Tibial nerve (tissue), 4 donors: Measurements from ENCODE around the gene NPDC1.

Experiments used
- EP300 ChIP-seq, 2 donors: sonication (generic); formaldehyde crosslinking; IDR thresholded peaks; one replicate each; pipeline ENCODE4 v1.6.1; 2017; ENCODE audit warnings: antibody characterized with exemption in 2 of 2, mild to moderate bottlenecking in 1 of 2
- POLR2A ChIP-seq, 2 donors: fragments of 450-650 bp; IDR thresholded peaks; one replicate each; pipeline ENCODE4 v1.6.1; 2017; ENCODE audit warnings: antibody characterized with exemption in 2 of 2, mild to moderate bottlenecking in 2 of 2, moderate library complexity in 2 of 2
- TF ChIP-seq, protein P1 (sequence below), 5 experiments: fragments of 200-600 bp in 3 of 5; fragments of 450-650 bp in 2 of 5; sonication (generic) in 3 of 5; IDR thresholded peaks; one replicate each; pipeline ENCODE4 v1.5.1; 2016 to 2019; ENCODE audit warnings: antibody characterized with exemption in 5 of 5, mild to moderate bottlenecking in 3 of 5, moderate library complexity in 2 of 5

DNA sequence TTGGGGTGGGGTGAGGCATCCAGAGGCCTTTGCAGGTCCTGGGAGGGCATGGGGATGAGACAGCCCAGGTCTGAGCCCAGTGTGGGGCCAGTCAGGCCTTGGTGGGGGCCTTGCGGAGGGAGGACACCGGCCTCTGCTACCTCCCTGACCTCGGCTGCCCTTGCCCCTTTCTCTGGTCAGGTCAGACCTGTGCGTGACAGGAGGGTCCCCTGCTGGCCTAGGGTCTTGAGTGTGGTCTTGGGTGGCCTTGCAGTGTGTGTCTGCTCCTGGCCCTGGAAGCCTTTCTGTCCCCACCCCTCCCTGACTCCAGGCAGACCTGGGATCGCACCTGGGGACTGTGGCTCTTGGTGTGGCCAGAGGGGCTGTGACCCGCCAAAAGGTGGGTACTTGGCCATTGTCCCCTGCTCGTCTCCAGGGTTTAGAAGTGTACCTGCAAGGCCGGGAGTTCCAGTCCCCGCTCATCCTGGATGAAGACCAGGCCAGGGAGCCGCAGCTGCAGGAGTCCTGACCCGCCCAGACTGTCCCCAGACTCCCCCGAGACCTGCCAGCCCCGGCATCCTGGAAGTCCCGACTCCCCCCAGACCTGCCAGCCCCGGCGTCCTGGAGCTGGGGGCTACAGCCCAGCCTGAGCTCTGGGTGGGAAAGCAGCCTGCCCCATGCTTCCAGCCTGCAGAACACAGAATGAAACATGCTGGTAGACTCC is 36.4 kb upstream of the NPDC1 start:
- TF ChIP-seq, protein P1, sequence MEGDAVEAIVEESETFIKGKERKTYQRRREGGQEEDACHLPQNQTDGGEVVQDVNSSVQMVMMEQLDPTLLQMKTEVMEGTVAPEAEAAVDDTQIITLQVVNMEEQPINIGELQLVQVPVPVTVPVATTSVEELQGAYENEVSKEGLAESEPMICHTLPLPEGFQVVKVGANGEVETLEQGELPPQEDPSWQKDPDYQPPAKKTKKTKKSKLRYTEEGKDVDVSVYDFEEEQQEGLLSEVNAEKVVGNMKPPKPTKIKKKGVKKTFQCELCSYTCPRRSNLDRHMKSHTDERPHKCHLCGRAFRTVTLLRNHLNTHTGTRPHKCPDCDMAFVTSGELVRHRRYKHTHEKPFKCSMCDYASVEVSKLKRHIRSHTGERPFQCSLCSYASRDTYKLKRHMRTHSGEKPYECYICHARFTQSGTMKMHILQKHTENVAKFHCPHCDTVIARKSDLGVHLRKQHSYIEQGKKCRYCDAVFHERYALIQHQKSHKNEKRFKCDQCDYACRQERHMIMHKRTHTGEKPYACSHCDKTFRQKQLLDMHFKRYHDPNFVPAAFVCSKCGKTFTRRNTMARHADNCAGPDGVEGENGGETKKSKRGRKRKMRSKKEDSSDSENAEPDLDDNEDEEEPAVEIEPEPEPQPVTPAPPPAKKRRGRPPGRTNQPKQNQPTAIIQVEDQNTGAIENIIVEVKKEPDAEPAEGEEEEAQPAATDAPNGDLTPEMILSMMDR (IDR thresholded peaks at IDR 0.05) = no peak
- no peak for TF ChIP-seq POLR2A (IDR thresholded peaks at IDR 0.05)
- no peak for TF ChIP-seq EP300 (IDR thresholded peaks at IDR 0.05)
